Superior temporal gyrus (tissue), 1 donor: ENCODE data around the gene MBOAT1.

Experiments used
- DNase-seq: peaks from one replicate; pipeline ENCODE4 v3.0.0-alpha.2; 2016; ENCODE audit errors: extremely low spot score

Gene MBOAT1

GRCh38 chr6:20234136-20234535 lies 21.9 kb upstream of the MBOAT1 start:
- DNase-seq: no peak

- DNase-seq: no peak
Measured at GRCh38 chr6:20233007-20233730, 20.9 kb upstream of the MBOAT1 start.

GRCh38 chr6:20232188-20232587 lies 19.9 kb upstream of the MBOAT1 start:
- DNase-seq: no peak

- no peak for DNase-seq
Measured at GRCh38 chr6:20230401-20231119, 18.3 kb upstream of the MBOAT1 start.

GRCh38 chr6:20229881-20230280 lies 17.6 kb upstream of the MBOAT1 start:
- DNase-seq: no peak

- DNase-seq: no peak
Measured at GRCh38 chr6:20227350-20227749, 15.1 kb upstream of the MBOAT1 start.

GRCh38 chr6:20223141-20223540 lies 10.9 kb upstream of the MBOAT1 start:
- no peak for DNase-seq

GRCh38 chr6:20221421-20221820 lies 9.2 kb upstream of the MBOAT1 start:
- no peak for DNase-seq

- no peak for DNase-seq
Measured at GRCh38 chr6:20220359-20220758, 8.1 kb upstream of the MBOAT1 start.

GRCh38 chr6:20217891-20218290 lies 5.6 kb upstream of the MBOAT1 start:
- no peak for DNase-seq

- DNase-seq: no peak
Measured at GRCh38 chr6:20217324-20217855, 5.1 kb upstream of the MBOAT1 start.

- DNase-seq: no peak
Measured at GRCh38 chr6:20215310-20215709, 3.0 kb upstream of the MBOAT1 start.

GRCh38 chr6:20213271-20213798 lies 1.1 kb upstream of the MBOAT1 start:
- DNase-seq: no peak

- no peak for DNase-seq
Measured at GRCh38 chr6:20211941-20212391, 303 bp downstream of the MBOAT1 start.

GRCh38 chr6:20211037-20211940 lies 980 bp downstream of the MBOAT1 start:
- no peak for DNase-seq

GRCh38 chr6:20210158-20210557 lies 2.1 kb downstream of the MBOAT1 start:
- DNase-seq: no peak

- no peak for DNase-seq
Measured at GRCh38 chr6:20208687-20209378, 3.4 kb downstream of the MBOAT1 start.

- DNase-seq: no peak
Measured at GRCh38 chr6:20207088-20207418, 5.2 kb downstream of the MBOAT1 start.

- DNase-seq: no peak
Measured at GRCh38 chr6:20205722-20206161, 6.5 kb downstream of the MBOAT1 start.

- DNase-seq: no peak
Measured at GRCh38 chr6:20204512-20204894, 7.8 kb downstream of the MBOAT1 start.
